GM12878 (cell line): ENCODE measurements around the gene EGFL8. TPM values are rescaled to one million over a fixed set of nuclear protein-coding genes. Genes with fewer than 3 reads are reported as not detected.
A peak's percentile ranks its signal among the peaks of the same experiment; 100 is the strongest.

Experiments
- BCL11A ChIP-seq: IDR thresholded peaks from 2 replicates; pipeline ENCODE4 v1.6.1; 2011; ENCODE audit warnings: low read depth, low read length
- BHLHE40 ChIP-seq, 2 experiments: fragments of 450-650 bp in 1 of 2; IDR thresholded peaks; 2 replicates each; pipeline ENCODE4 v1.6.1; 2011 to 2017; ENCODE audit warnings: low read depth in 2 of 2, borderline replicate concordance in 1 of 2, improper control_type of control experiment in 1 of 2, low read length in 1 of 2, mild to moderate bottlenecking in 1 of 2
- CUX1 ChIP-seq: IDR thresholded peaks from 2 replicates; pipeline ENCODE4 v1.6.1; 2012; ENCODE audit warnings: improper control_type of control experiment, low read depth, low read length; ENCODE audit not compliant: insufficient replicate concordance
- E2F4 ChIP-seq: IDR thresholded peaks from 2 replicates; pipeline ENCODE4 v1.6.1; 2012; ENCODE audit warnings: low read depth, low read length, improper control_type of control experiment
- E2F8 ChIP-seq: fragments of 450-650 bp; IDR thresholded peaks from 2 replicates; pipeline ENCODE4 v1.6.1; 2018; ENCODE audit warnings: mild to moderate bottlenecking, low read depth, moderate library complexity; ENCODE audit not compliant: partially characterized antibody
- FOXM1 ChIP-seq: IDR thresholded peaks from 2 replicates; pipeline ENCODE4 v1.6.1; 2012; ENCODE audit warnings: low read depth, mild to moderate bottlenecking, inconsistent platforms, low read length, moderate library complexity
- HDAC2 ChIP-seq: fragments of 200-600 bp; sonication (generic); IDR thresholded peaks from 2 replicates; pipeline ENCODE4 v1.6.1; 2017
- HDAC6 ChIP-seq: fragments of 200-600 bp; sonication (generic); IDR thresholded peaks from one replicate; pipeline ENCODE4 v1.8.0; 2017; ENCODE audit warnings: antibody characterized with exemption; ENCODE audit not compliant: unreplicated experiment
- LARP7 ChIP-seq: fragments of 450-650 bp; IDR thresholded peaks from 2 replicates; pipeline ENCODE4 v1.6.1; 2017; ENCODE audit warnings: mild to moderate bottlenecking
- MLLT1 ChIP-seq: fragments of 450-650 bp; IDR thresholded peaks from 2 replicates; pipeline ENCODE4 v1.6.1; 2016; ENCODE audit warnings: mild to moderate bottlenecking
- MYB ChIP-seq: fragments of 150-350 bp; IDR thresholded peaks from 2 replicates; pipeline ENCODE4 v1.6.1; 2014; ENCODE audit warnings: mild to moderate bottlenecking, low read depth, low read length, borderline replicate concordance
- NBN ChIP-seq: fragments of 450-650 bp; IDR thresholded peaks from 2 replicates; pipeline ENCODE4 v1.6.1; 2016
- NFYA ChIP-seq: IDR thresholded peaks from 2 replicates; pipeline ENCODE4 v1.6.1; 2011; ENCODE audit warnings: low read depth, mild to moderate bottlenecking, low read length, improper control_type of control experiment, borderline replicate concordance
- NR2C2 ChIP-seq: IDR thresholded peaks from 2 replicates; pipeline ENCODE4 v1.6.1; 2011; ENCODE audit warnings: borderline replicate concordance, low read depth; ENCODE audit not compliant: control insufficient read depth, insufficient read length
- RAD21 ChIP-seq: IDR thresholded peaks from 2 replicates; pipeline ENCODE4 v1.6.1; 2011; ENCODE audit warnings: mild to moderate bottlenecking, low read depth, low read length, moderate library complexity; ENCODE audit not compliant: insufficient read depth
- RELA ChIP-seq: fragments of 450-650 bp; IDR thresholded peaks from 2 replicates; pipeline ENCODE4 v1.8.0; 2014; ENCODE audit warnings: borderline replicate concordance; ENCODE audit not compliant: partially characterized antibody
- RUNX3 ChIP-seq: IDR thresholded peaks from 2 replicates; pipeline ENCODE4 v1.6.1; 2012; ENCODE audit warnings: low read length, inconsistent platforms
- ZZZ3 ChIP-seq: IDR thresholded peaks from 2 replicates; pipeline ENCODE4 v1.6.1; 2011; ENCODE audit warnings: low read depth; ENCODE audit not compliant: control insufficient read depth, insufficient read length
- polyA plus RNA-seq, 11 experiments: library from polyadenylated mRNA; depleted of rRNA in 4 of 11; unstranded in 6 of 11; stranded (reverse) in 5 of 11; fragments of >200 nt; fragmentation: Nextera tagmentation in 4 of 11; fragmentation: Illumina TruSeq in 1 of 11; extraction: Ambion mirVana in 4 of 11; extraction: Trizol in 1 of 11; gene quantifications; 1 replicate in 1 of 11; 2 replicates in 10 of 11; pipeline versions ENCODE4 v1.2.1 to v1.2.3, GENCODE V29; 2011 to 2016; ENCODE audit warnings: inconsistent platforms in 2 of 11, missing spikeins in 2 of 11, low read depth in 1 of 11
- total RNA-seq, 4 experiments: library from RNA; depleted of rRNA in 3 of 4; stranded (reverse); fragments of >200 nt in 3 of 4; fragmentation: Illumina TruSeq in 1 of 4; extraction: Trizol in 1 of 4; gene quantifications; 2 replicates each; pipeline versions ENCODE4 v1.2.1 to v1.2.3, GENCODE V29; 2013 to 2021

The EGFL8 gene
- total and polyA plus RNA-seq, 10 of the 15 experiments (the other 5 are each of a cell fraction or from before 2014, with no cell fraction given), result 0.07 to 3.5 (median 1.4) TPM

GRCh38 chr6:32178547-32179440 is 14.4 kb downstream of the EGFL8 start (continued):
- TF ChIP-seq FOXM1 (no peak), RUNX3 (peak; percentile 55), RAD21 (no peak), LARP7 (0 out of 2 replicates have a peak, but pooled peaks have one; percentile 30), HDAC2 (no peak), MYB (no peak), E2F4 (peak; percentile 68; the same call in 1 of the 2 replicates), NR2C2 (no peak), MLLT1 (0 out of 2 replicates have a peak, but pooled peaks have one; percentile 67), NBN (peak; percentile 83), HDAC6 (no peak), E2F8 (no peak), BHLHE40 (IDR thresholded peaks at IDR 0.05; ENCODE audit: borderline replicate concordance in 1 of 2, low read depth in 2 of 2, low read length in 1 of 2) (peak in 1 of 2 experiments; percentile 42; a peak in 2 of 4 replicates), RELA (peak; percentile 24), NFYA (no peak), CUX1 (no peak), ZZZ3 (no peak), BCL11A (no peak)
